Aorta (tissue), 5 donors: ENCODE data around the gene SHANK1. TPM values are rescaled to one million over a fixed set of nuclear protein-coding genes. Genes with fewer than 3 reads are reported as not detected.

Experiments
- ATAC-seq: fragments of 200-7000 bp; cut with Tn5 transposase; one replicate; pipeline ENCODE4 v1.9.1; 2022; ENCODE audit warnings: moderate library complexity; ENCODE audit not compliant: low FRiP score
- DNase-seq, 2 donors: peaks; one replicate each; pipeline ENCODE4 v3.0.0-alpha.2; 2020
- H3K27ac ChIP-seq, 2 donors: one replicate each; pipeline ENCODE4 v1.5.1; 2013; ENCODE audit warnings: low read length in 2 of 2, mild to moderate bottlenecking in 2 of 2, moderate library complexity in 2 of 2, control low read depth in 1 of 2, inconsistent platforms in 1 of 2, low read depth in 1 of 2
- H3K27me3 ChIP-seq, 2 donors: one replicate each; pipeline ENCODE4 v1.6.1; 2013; ENCODE audit warnings: control low read depth in 1 of 2, low read length in 1 of 2, mild to moderate bottlenecking in 1 of 2, moderate library complexity in 1 of 2; ENCODE audit not compliant: insufficient read depth in 2 of 2, control insufficient read depth in 1 of 2
- H3K36me3 ChIP-seq, 2 donors: one replicate each; pipeline ENCODE4 v1.6.1; 2013; ENCODE audit warnings: control low read depth in 1 of 2, low read length in 1 of 2, mild to moderate bottlenecking in 1 of 2; ENCODE audit not compliant: insufficient read depth in 2 of 2, control insufficient read depth in 1 of 2
- H3K4me1 ChIP-seq, 2 donors: one replicate each; pipeline ENCODE4 v1.6.1; 2013; ENCODE audit warnings: low read length in 2 of 2, control low read depth in 1 of 2, mild to moderate bottlenecking in 1 of 2, moderate library complexity in 1 of 2; ENCODE audit not compliant: insufficient read depth in 2 of 2, control insufficient read depth in 1 of 2
- H3K4me3 ChIP-seq, 2 donors: one replicate each; pipeline ENCODE4 v1.5.1; 2013; ENCODE audit warnings: low read length in 2 of 2, control low read depth in 1 of 2, mild to moderate bottlenecking in 1 of 2
- H3K9me3 ChIP-seq: one replicate; pipeline ENCODE4 v1.6.1; 2013; ENCODE audit warnings: mild to moderate bottlenecking, low read length; ENCODE audit not compliant: control insufficient read depth
- WGBS, 2 donors: extraction: QIAGEN DNeasy Blood & Tissue Kit; methylation state at CpG; one replicate each; pipeline ENCODE4 v1.1.7; 2013; 5-methylcytosine and 5-hydroxymethylcytosine counted together
- intact Hi-C, 2 donors: fragments of 100-400 bp; cut with DNase I; formaldehyde crosslinking; loops; one replicate each; pipeline versions ENCODE4 v1.14.2 to v1.15.0; 2022
- polyA plus RNA-seq, 2 donors: library from polyadenylated mRNA; stranded (reverse); fragments of 200-250 nt; gene quantifications; one replicate each; pipeline ENCODE4 v1.2.3, GENCODE V29; 2013
- total RNA-seq, 2 donors: library from RNA; stranded (reverse); fragmentation: NEBNext Ultra II Directional; extraction: Animal tissue kit (Norgen Biotek cat#: 25700); gene quantifications; one replicate each; pipeline ENCODE4 v1.2.1, GENCODE V29; 2021
- donor health status: healthy with polysubstance abuse.
- donor health status: Bipolar disorder and iron deficiency.
- donor health status: DM: no; HTN: no; CAD: no.
- donor health status: DM: no; HTN: no; CAD: no.
- donor health status: DM: yes; HTN: yes; CAD: no.

Gene SHANK1
- total and polyA plus RNA-seq, 4 donors: 0.38 to 1.8 (median 0.94) TPM

GRCh38 chr19:50652722-50653121 is 66.9 kb downstream of the SHANK1 start:
- no peak overlapping the region for H3K27ac ChIP-seq
- intact Hi-C loops: no loop called here
- peaks cover 9% of the 10 kb centered on the region for H3K9me3 ChIP-seq
- WGBS, 2 donors: 89% methylated on average over 6 of the region's 6 CpGs
- ATAC-seq (no peak), DNase-seq (no peak)
- H3K36me3 ChIP-seq: no peaks in the 10 kb centered on the region
- no peak overlapping the region for H3K4me3 ChIP-seq
- no peaks in the 10 kb centered on the region for H3K4me1 ChIP-seq
- H3K27me3 ChIP-seq: no peaks in the 10 kb centered on the region

- no peak for ATAC-seq
- no peak for DNase-seq
- WGBS, 2 donors: 80% methylated on average over 2 of the region's 2 CpGs
- Histone ChIP-seq H3K9me3 (peaks cover 9% of the 10 kb centered on the region), H3K27me3 (no peaks in the 10 kb centered on the region), H3K36me3 (no peaks in the 10 kb centered on the region), H3K4me3 (no peak overlapping the region), H3K4me1 (no peaks in the 10 kb centered on the region), H3K27ac (no peak overlapping the region)
- intact Hi-C loops: no loop called here
Observed at GRCh38 chr19:50651174-50651573, 68.4 kb downstream of the SHANK1 start.

- WGBS, 2 donors: 26 to 27% methylated on average over 7 of the region's 7 CpGs
- Histone ChIP-seq H3K27ac (no peak within 1 kb of the TSS), H3K4me3 (no peak within 1 kb of the TSS), H3K27me3 (no peaks in the 10 kb centered on the region), H3K36me3 (no peaks in the 10 kb centered on the region), H3K4me1 (no peaks in the 10 kb centered on the region), H3K9me3 (no peaks in the 10 kb centered on the region)
- intact Hi-C loops: no loop called here
- ATAC-seq (no peak), DNase-seq (no peak)
Observed at GRCh38 chr19:50649433-50650391, 69.9 kb downstream of the SHANK1 start, which contains the start of gene C19orf81. Gene C19orf81 (plus strand): TSS chr19:50649445. CDS start chr19:50649445, 0 bp downstream.

- H3K27ac ChIP-seq: no peak overlapping the region
- no peak for ATAC-seq
- no peaks in the 10 kb centered on the region for H3K27me3 ChIP-seq
- H3K9me3 ChIP-seq: no peaks in the 10 kb centered on the region
- DNase-seq: no peak
- intact Hi-C loops: no loop called here
- H3K4me3 ChIP-seq: no peak overlapping the region
- H3K4me1 ChIP-seq: no peaks in the 10 kb centered on the region
- no peaks in the 10 kb centered on the region for H3K36me3 ChIP-seq
- 34 to 37% methylated on average over 5 of the region's 5 CpGs for WGBS, 2 donors
Observed at GRCh38 chr19:50648659-50649058, 70.9 kb downstream of the SHANK1 start.

- 64 to 67% methylated on average over 10 of the region's 10 CpGs for WGBS, 2 donors
- Histone ChIP-seq H3K4me3 (no peak overlapping the region), H3K27me3 (no peaks in the 10 kb centered on the region), H3K9me3 (no peaks in the 10 kb centered on the region), H3K36me3 (no peaks in the 10 kb centered on the region), H3K4me1 (no peaks in the 10 kb centered on the region), H3K27ac (no peak overlapping the region)
- DNase-seq (no peak), ATAC-seq (no peak)
- intact Hi-C loops: no loop called here
Observed at GRCh38 chr19:50647879-50648615, 71.6 kb downstream of the SHANK1 start.

GRCh38 chr19:50646074-50646807 is 73.4 kb downstream of the SHANK1 start:
- no peak for DNase-seq
- H3K9me3 ChIP-seq: no peaks in the 10 kb centered on the region
- WGBS, 2 donors: 49 to 53% methylated on average over 6 of the region's 6 CpGs
- no peaks in the 10 kb centered on the region for H3K27me3 ChIP-seq
- intact Hi-C loops: no loop called here
- ATAC-seq: no peak
- no peak overlapping the region for H3K27ac ChIP-seq
- no peaks in the 10 kb centered on the region for H3K36me3 ChIP-seq
- H3K4me1 ChIP-seq: no peaks in the 10 kb centered on the region
- no peak overlapping the region for H3K4me3 ChIP-seq

- WGBS, 2 donors: 62 to 65% methylated on average over 6 of the region's 6 CpGs
- DNase-seq (no peak), ATAC-seq (no peak)
- Histone ChIP-seq H3K36me3 (no peaks in the 10 kb centered on the region), H3K27ac (no peak overlapping the region), H3K27me3 (no peaks in the 10 kb centered on the region), H3K9me3 (no peaks in the 10 kb centered on the region), H3K4me3 (no peak overlapping the region), H3K4me1 (no peaks in the 10 kb centered on the region)
- intact Hi-C loops: no loop called here
Observed at GRCh38 chr19:50645107-50645506, 74.5 kb downstream of the SHANK1 start.

- ATAC-seq (no peak), DNase-seq (no peak)
- Histone ChIP-seq H3K36me3 (no peaks in the 10 kb centered on the region), H3K4me3 (no peak overlapping the region), H3K27ac (no peak overlapping the region), H3K4me1 (no peaks in the 10 kb centered on the region), H3K9me3 (no peaks in the 10 kb centered on the region), H3K27me3 (no peaks in the 10 kb centered on the region)
- WGBS, 2 donors: 54% methylated on average over 1 of the region's 1 CpG
- intact Hi-C loops: no loop called here
Observed at GRCh38 chr19:50644315-50644915, 75.2 kb downstream of the SHANK1 start.
